ENCODE data around the gene ZKSCAN7.
A peak's percentile ranks its signal among the peaks of the same experiment; 100 is the strongest.

ZKSCAN7 gene

DNA sequence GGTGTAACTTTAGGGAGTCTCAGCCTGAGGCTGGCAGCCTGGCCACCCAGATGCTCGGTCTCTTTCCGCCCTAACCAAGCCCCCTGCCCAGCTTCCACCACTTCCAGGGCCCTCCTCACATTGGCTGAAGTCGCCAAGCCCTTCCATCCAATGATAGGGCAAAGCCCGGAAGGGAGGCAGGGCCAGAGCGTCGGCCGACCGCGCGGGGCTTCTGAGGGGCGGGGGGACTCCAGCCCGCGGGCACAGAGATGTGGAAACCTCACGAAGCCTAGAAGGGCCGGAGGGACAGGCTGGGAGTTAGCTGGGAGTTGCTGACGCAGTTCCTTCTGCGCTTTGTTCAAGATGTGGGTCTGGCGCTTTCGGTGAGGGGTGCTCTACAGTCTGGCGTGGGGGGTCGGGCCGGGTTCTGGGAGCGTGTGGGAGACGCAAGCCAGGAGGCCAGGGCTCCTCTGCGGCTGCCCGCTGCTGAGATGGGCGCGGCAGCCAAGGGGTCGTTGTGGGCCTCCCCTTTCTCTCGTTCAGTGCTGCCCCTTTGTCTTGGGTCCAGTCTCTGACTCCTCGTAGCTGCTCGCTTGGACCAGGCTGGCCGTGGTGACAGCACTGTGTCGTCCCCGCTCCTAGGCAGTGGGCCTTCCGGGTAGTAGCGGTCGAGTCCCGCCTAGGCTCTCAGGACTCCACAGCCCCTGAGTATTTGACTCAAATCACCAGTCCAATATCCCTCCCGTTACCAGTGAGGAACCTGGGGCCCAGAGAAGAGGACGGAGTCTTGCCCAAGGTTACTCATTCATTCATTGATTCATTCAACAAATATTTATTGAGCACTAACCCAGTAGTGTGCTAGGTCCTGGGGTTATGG is 29.9 kb downstream of the ZKSCAN7 start, which contains the start of gene ZNF660:
Gene ZNF660, plus strand, starts transcription at position 319 of the 856 bp plus-strand sequence. CDS start 9,230 bp downstream, outside the sequence.
- H3K4me1 Mint-ChIP-seq (ENCODE audit: low read depth): no peaks in the 10 kb centered on the region
- DNase-seq (ENCODE audit: low spot score): no peak
- no peak within 1 kb of the TSS for H3K27ac Mint-ChIP-seq
- peaks cover 34% of the 10 kb centered on the region for H3K9me3 Mint-ChIP-seq
- H3K4me3 Mint-ChIP-seq: peak within 1 kb of the TSS; percentile 14
- H3K27me3 Mint-ChIP-seq (ENCODE audit: low read depth): peaks cover 14% of the 10 kb centered on the region
- no peaks in the 10 kb centered on the region for H3K36me3 Mint-ChIP-seq (ENCODE audit: low read depth)

DNA sequence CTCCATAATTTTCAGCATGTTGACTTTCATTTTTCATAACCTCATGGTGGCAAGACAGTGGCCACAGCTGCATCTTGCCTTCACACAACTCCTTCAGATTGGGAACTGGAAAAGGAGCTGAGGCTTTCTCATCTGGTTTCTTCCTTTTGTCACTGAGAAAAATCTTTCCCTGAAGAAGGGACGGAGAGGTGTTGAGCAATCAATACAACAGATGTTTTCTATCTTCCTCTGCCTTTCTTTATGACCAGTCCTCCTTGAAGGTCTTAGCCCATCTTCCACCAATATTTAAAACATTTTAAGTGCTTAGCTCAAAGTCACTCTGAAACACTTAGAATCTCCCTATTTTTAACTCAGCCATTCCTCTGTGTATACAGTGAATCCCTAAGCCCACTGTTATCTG is 41.6 kb downstream of the ZKSCAN7 start:
- Mint-ChIP-seq H3K4me1 (ENCODE audit: low read depth) (no peaks in the 10 kb centered on the region), H3K27me3 (ENCODE audit: low read depth) (no peaks in the 10 kb centered on the region), H3K27ac (no peak overlapping the region), H3K9me3 (peaks cover 34% of the 10 kb centered on the region), H3K4me3 (no peak overlapping the region), H3K36me3 (ENCODE audit: low read depth) (no peaks in the 10 kb centered on the region)
- DNase-seq (ENCODE audit: low spot score): no peak

DNA sequence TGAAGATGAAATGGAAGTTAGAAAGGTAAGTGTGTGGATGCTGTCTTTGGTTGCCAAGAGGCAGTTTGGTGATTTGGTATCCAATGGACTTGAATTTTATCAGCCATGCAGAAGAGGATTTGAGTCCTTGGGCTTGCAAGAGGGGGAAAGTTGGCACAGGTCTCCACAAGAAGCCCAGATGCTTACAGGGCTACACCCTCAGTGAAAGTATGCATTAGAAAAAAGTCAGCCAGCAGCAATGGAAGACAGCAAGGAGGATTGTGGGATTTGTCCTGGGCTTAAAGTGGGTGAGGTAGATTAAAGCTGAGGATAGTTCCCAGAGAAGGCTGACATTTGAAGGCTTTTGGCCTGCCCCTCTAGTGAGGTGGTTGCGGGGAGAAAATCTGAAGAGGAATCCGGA is 46.8 kb downstream of the ZKSCAN7 start:
- DNase-seq (ENCODE audit: low spot score): no peak
- no peak overlapping the region for H3K27ac Mint-ChIP-seq
- no peaks in the 10 kb centered on the region for H3K36me3 Mint-ChIP-seq (ENCODE audit: low read depth)
- H3K27me3 Mint-ChIP-seq (ENCODE audit: low read depth): no peaks in the 10 kb centered on the region
- peaks cover 12% of the 10 kb centered on the region for H3K9me3 Mint-ChIP-seq
- H3K4me1 Mint-ChIP-seq (ENCODE audit: low read depth): no peaks in the 10 kb centered on the region
- no peak overlapping the region for H3K4me3 Mint-ChIP-seq

DNA sequence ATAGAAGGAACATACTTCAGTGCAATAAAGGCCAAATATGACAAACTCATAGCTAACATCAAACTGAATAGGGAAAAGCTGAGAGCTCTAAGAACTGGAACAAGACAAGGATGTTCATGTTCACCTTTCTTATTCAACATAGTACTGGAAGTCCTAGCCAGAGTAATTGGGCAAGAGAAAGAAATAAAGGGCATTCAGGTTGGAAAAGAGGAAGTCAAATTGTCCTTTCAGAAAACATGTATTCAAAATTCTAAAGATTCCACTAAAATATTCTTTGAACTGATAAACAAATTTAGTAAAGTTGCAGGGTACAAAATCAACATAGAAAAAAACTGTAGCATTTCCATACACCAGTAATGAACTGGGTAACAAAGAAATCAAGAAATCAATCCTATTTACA is 57.7 kb downstream of the ZKSCAN7 start:
- peaks cover 4% of the 10 kb centered on the region for H3K27me3 Mint-ChIP-seq (ENCODE audit: low read depth)
- H3K27ac Mint-ChIP-seq: no peak overlapping the region
- no peaks in the 10 kb centered on the region for H3K4me1 Mint-ChIP-seq (ENCODE audit: low read depth)
- no peak overlapping the region for H3K4me3 Mint-ChIP-seq
- H3K36me3 Mint-ChIP-seq (ENCODE audit: low read depth): no peaks in the 10 kb centered on the region
- H3K9me3 Mint-ChIP-seq: peaks cover 4% of the 10 kb centered on the region
- DNase-seq (ENCODE audit: low spot score): no peak
